ENCODE results near the gene GOLT1A. TPM values are rescaled to one million over a fixed set of nuclear protein-coding genes. Genes with fewer than 3 reads are reported as not detected.

Gene GOLT1A
- total and polyA plus RNA-seq, 10 of the 15 experiments (the other 5 are each of a cell fraction or from before 2014, with no cell fraction given) = 0.09 to 0.46 TPM; not detected in 8

DNA sequence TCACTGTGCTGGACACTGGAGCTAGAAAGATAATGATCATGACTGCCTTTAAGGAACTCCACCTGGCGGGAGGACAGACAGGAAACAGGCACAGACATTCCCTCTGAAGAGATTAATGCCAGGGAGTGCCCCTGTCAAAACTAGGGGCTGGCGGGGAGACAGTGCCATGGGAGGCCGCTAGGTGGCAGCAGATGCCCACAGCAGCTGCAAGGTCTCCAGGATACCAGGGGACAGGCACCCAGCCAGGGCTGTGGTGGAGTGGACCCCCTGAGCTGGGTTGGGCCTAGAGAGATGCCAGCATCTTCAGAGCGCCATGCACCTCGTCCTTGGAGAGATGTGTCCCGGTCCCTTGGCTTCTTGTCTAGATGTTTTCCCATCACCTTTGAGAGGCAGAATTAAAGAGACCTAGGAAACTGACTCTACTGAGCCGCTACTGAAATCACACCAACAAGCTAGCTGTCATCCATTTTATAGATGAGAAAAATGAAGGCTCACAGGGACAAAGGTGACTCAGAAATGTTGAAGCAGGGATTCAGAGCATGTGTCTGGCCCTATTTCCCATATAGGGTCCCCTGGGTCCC is 51.2 kb downstream of the GOLT1A start:
- no peaks in the 10 kb centered on the region; a peak in 1 of 4 replicates for H3K27me3 ChIP-seq (replicated peaks in 1 of 2; ENCODE audit: control insufficient read depth in 2 of 2, insufficient read depth in 2 of 2, low read length in 1 of 2)
- no peaks in the 10 kb centered on the region for H3K79me2 ChIP-seq (ENCODE audit: control insufficient read depth, insufficient read depth, low read length)
- no peak overlapping the region for H3K27ac ChIP-seq (ENCODE audit: control insufficient read depth, insufficient read depth)
- DNase-seq (ENCODE audit: low read depth, low spot score) (no peak), ATAC-seq (peak; percentile 99), FAIRE-seq (peak; percentile 92)
- in situ Hi-C loops (cut with MboI) (loop anchor here (10.0 kb wide), 1 partner anchor 342 kb away; no protein-coding TSS in a partner anchor), intact Hi-C loops (cut with micrococcal nuclease; ENCODE audit: unreplicated experiment) (loop anchor here (1.0 to 10.0 kb wide), 5 partner anchors 45 to 342 kb away; partner anchors contain the start of gene SNRPE)
- no peaks in the 10 kb centered on the region; the same call in 2 of the 3 replicates for H3K9me3 ChIP-seq (replicated peaks; ENCODE audit: control insufficient read depth, insufficient read depth, low read length)
- CTCF ChIA-PET = interaction anchor here (0.6 to 9.3 kb wide), 34 partner anchors 9 to 644 kb away, joined by 3 to 195 read pairs (median 4); partner anchors contain the start of gene PLEKHA6
- no peak overlapping the region for H3K4me2 ChIP-seq (ENCODE audit: control insufficient read depth, insufficient read depth)
- no peaks in the 10 kb centered on the region for H3K4me1 ChIP-seq (ENCODE audit: control insufficient read depth, insufficient read depth, low read length)
- POLR2A ChIA-PET = no interaction called here
- no TSS peak for BruUV-seq (replicated peaks)
- no peaks in the 10 kb centered on the region for H4K20me1 ChIP-seq (ENCODE audit: control insufficient read depth, insufficient read depth)
- WGBS (ENCODE audit: insufficient coverage, insufficient replicate concordance, low lambda C conversion rate, missing lambda C conversion rate) = 13% methylated on average over 7 of the region's 7 CpGs
- RAD21 ChIA-PET (ENCODE audit: unreplicated experiment) = interaction anchor here (0.6 to 5.9 kb wide), 11 partner anchors 27 to 268 kb away, joined by 3 to 72 read pairs (median 4); partner anchors contain the start of gene PLEKHA6
- SMC1A ChIA-PET (ENCODE audit: uncharacterized antibody, unreplicated experiment) = interaction anchor here (0.6 to 9.1 kb wide), 16 partner anchors 16 to 340 kb away, joined by 3 to 97 read pairs (median 5); partner anchors contain the start of genes GOLT1A and PLEKHA6
- H3K36me3 ChIP-seq (ENCODE audit: control insufficient read depth in 2 of 2, insufficient read depth in 2 of 2, low read length in 1 of 2) = no peaks in the 10 kb centered on the region
- H3K9ac ChIP-seq (ENCODE audit: control insufficient read depth, insufficient read depth, low read length) = no peak overlapping the region
- H2AFZ ChIP-seq (ENCODE audit: control insufficient read depth, low read depth, low read length) = no peak overlapping the region
- no peak overlapping the region for H3K4me3 ChIP-seq
- TF ChIP-seq, protein P1, sequence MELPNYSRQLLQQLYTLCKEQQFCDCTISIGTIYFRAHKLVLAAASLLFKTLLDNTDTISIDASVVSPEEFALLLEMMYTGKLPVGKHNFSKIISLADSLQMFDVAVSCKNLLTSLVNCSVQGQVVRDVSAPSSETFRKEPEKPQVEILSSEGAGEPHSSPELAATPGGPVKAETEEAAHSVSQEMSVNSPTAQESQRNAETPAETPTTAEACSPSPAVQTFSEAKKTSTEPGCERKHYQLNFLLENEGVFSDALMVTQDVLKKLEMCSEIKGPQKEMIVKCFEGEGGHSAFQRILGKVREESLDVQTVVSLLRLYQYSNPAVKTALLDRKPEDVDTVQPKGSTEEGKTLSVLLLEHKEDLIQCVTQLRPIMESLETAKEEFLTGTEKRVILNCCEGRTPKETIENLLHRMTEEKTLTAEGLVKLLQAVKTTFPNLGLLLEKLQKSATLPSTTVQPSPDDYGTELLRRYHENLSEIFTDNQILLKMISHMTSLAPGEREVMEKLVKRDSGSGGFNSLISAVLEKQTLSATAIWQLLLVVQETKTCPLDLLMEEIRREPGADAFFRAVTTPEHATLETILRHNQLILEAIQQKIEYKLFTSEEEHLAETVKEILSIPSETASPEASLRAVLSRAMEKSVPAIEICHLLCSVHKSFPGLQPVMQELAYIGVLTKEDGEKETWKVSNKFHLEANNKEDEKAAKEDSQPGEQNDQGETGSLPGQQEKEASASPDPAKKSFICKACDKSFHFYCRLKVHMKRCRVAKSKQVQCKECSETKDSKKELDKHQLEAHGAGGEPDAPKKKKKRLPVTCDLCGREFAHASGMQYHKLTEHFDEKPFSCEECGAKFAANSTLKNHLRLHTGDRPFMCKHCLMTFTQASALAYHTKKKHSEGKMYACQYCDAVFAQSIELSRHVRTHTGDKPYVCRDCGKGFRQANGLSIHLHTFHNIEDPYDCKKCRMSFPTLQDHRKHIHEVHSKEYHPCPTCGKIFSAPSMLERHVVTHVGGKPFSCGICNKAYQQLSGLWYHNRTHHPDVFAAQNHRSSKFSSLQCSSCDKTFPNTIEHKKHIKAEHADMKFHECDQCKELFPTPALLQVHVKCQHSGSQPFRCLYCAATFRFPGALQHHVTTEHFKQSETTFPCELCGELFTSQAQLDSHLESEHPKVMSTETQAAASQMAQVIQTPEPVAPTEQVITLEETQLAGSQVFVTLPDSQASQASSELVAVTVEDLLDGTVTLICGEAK (IDR thresholded peaks at IDR 0.05; ENCODE audit: borderline replicate concordance) = no peak
- TF ChIP-seq, protein P2, sequence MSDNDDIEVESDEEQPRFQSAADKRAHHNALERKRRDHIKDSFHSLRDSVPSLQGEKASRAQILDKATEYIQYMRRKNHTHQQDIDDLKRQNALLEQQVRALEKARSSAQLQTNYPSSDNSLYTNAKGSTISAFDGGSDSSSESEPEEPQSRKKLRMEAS (IDR thresholded peaks at IDR 0.05; ENCODE audit: low read depth, low read length) = no peak
- TF ChIP-seq TCF3 (IDR thresholded peaks at IDR 0.05; ENCODE audit: borderline replicate concordance, insufficient read depth, low read depth, low read length) (0 out of 2 replicates have a peak, but pooled peaks have one; percentile 47), SP1 (IDR thresholded peaks at IDR 0.05; ENCODE audit: low read depth, low read length) (peak; percentile 15), RB1 (IDR thresholded peaks at IDR 0.05; ENCODE audit: borderline replicate concordance) (0 out of 2 replicates have a peak, but pooled peaks have one; percentile 43), RAD21 (IDR thresholded peaks at IDR 0.05; ENCODE audit: insufficient read depth, low read depth, low read length) (peak; percentile 84), SMARCA5 (IDR thresholded peaks at IDR 0.05) (peak; percentile 46; the same call in 1 of the 2 replicates), TCF12 (IDR thresholded peaks at IDR 0.05; ENCODE audit: low read depth, low read length) (0 out of 2 replicates have a peak, but pooled peaks have one; percentile 44), HDAC2 (IDR thresholded peaks at IDR 0.05) (no peak), SMC3 (IDR thresholded peaks at IDR 0.05; ENCODE audit: borderline replicate concordance, low read length) (peak; percentile 90), MYB (IDR thresholded peaks at IDR 0.05; ENCODE audit: borderline replicate concordance, low read depth, low read length) (no peak), ASH2L (IDR thresholded peaks at IDR 0.05; ENCODE audit: borderline replicate concordance, low read depth) (no peak), HDAC6 (IDR thresholded peaks at IDR 0.05; ENCODE audit: unreplicated experiment) (no peak), REST (IDR thresholded peaks at IDR 0.05; ENCODE audit: low read depth, low read length) (no peak), RELA (IDR thresholded peaks at IDR 0.05; ENCODE audit: borderline replicate concordance, partially characterized antibody) (peak; percentile 36), WRNIP1 (IDR thresholded peaks at IDR 0.05; ENCODE audit: borderline replicate concordance, low read depth, low read length) (no peak)
